ENCODE data around the gene KCTD8. TPM values are rescaled to one million over a fixed set of nuclear protein-coding genes. Genes with fewer than 3 reads are reported as not detected.

The KCTD8 gene
- total RNA-seq, 4 donors from 2014 or later: 0.34 to 1.6 (median 0.48) TPM

- Histone ChIP-seq H3K4me1 (no peaks in the 10 kb centered on the region), H3K27ac (no peak overlapping the region), H3K4me3 (no peak overlapping the region), H3K9me3 (no peaks in the 10 kb centered on the region), H3K36me3 (no peaks in the 10 kb centered on the region), H3K27me3 (no peaks in the 10 kb centered on the region)
- no peak for TF ChIP-seq POLR2AphosphoS5 (IDR thresholded peaks at IDR 0.05)
- TF ChIP-seq CTCF (IDR thresholded peaks at IDR 0.05): no peak
- TF ChIP-seq POLR2A (IDR thresholded peaks at IDR 0.05): no peak
- TF ChIP-seq EP300 (IDR thresholded peaks at IDR 0.05): no peak
- DNase-seq (ENCODE audit: low spot score in 2 of 2): no peak
Measured at GRCh38 chr4:44145868-44146267, 302.7 kb downstream of the KCTD8 start.

GRCh38 chr4:44132526-44132925 lies 316.1 kb downstream of the KCTD8 start:
- no peaks in the 10 kb centered on the region for H3K27me3 ChIP-seq
- peaks cover 13% of the 10 kb centered on the region for H3K9me3 ChIP-seq
- no peak for DNase-seq (ENCODE audit: low spot score in 2 of 2)
- no peaks in the 10 kb centered on the region for H3K36me3 ChIP-seq
- 74% methylated on average over 1 of the region's 1 CpG for WGBS
- no peak overlapping the region for H3K4me3 ChIP-seq
- H3K27ac ChIP-seq: no peak overlapping the region
- no peaks in the 10 kb centered on the region for H3K4me1 ChIP-seq
- TF ChIP-seq POLR2AphosphoS5 (IDR thresholded peaks at IDR 0.05): no peak

Other genes starting within 250 kb of the KCTD8 start
- gene YIPF7, start 202.8 kb upstream of the KCTD8 start, total RNA-seq: not detected
- 10 to 100 TPM; 13.8 to 20.3 (median 19.3) TPM for gene GUF1, start 229.6 kb upstream of the KCTD8 start, total RNA-seq

Data from suprapubic skin (tissue), 4 donors.